ENCODE data around the gene PKN3. TPM values are rescaled to one million over a fixed set of nuclear protein-coding genes. Genes with fewer than 3 reads are reported as not detected.

Gene PKN3
- total and polyA plus RNA-seq, 9 of the 15 experiments (the other 6 are each of a cell fraction or from before 2014, with no cell fraction given): 0.82 to 49.2 (median 19.7) TPM

GRCh38 chr9:128689820-128690683 lies 12.3 kb upstream of the PKN3 start (continued):
- TF ChIP-seq ZNF518B (CRISPR knock-in tag; IDR thresholded peaks at IDR 0.05) (no peak), C11orf30 (IDR thresholded peaks at IDR 0.05; ENCODE audit: low read depth) (no peak), CBX1 (IDR thresholded peaks at IDR 0.05; ENCODE audit: low read depth) (0 out of 2 replicates have a peak, but pooled peaks have one; percentile 13), ETS1 (conservative IDR thresholded peaks at IDR 0.05; ENCODE audit: control insufficient read depth, low read depth, low read length) (peak; percentile 86; the same call in 1 of the 2 replicates), ARNT (IDR thresholded peaks at IDR 0.05) (0 out of 4 replicates have a peak, but pooled peaks of 1 of the 2 experiments have one; percentile 43), ZNF165 (CRISPR knock-in tag; IDR thresholded peaks at IDR 0.05; ENCODE audit: borderline replicate concordance) (no peak), POLR3G (IDR thresholded peaks at IDR 0.05; ENCODE audit: extremely low read depth, insufficient read length, insufficient replicate concordance) (no peak), HDAC1 (IDR thresholded peaks at IDR 0.05) (peak in 1 of 2 experiments; percentile 82; a peak in 2 of 4 replicates), TSC22D4 (tag; IDR thresholded peaks at IDR 0.05) (no peak), XRCC5 (IDR thresholded peaks at IDR 0.05; ENCODE audit: low read depth, low read length) (no peak), MIER1 (IDR thresholded peaks at IDR 0.05; ENCODE audit: low read depth) (no peak; the same call in 1 of the 2 replicates), CTCF (IDR thresholded peaks at IDR 0.05 in 2 of 3, conservative IDR thresholded peaks at IDR 0.05 in 1 of 3; ENCODE audit: insufficient read depth in 2 of 3, low read depth in 1 of 3, low read length in 3 of 3) (no peak)
- TF ChIP-seq, protein P1, sequence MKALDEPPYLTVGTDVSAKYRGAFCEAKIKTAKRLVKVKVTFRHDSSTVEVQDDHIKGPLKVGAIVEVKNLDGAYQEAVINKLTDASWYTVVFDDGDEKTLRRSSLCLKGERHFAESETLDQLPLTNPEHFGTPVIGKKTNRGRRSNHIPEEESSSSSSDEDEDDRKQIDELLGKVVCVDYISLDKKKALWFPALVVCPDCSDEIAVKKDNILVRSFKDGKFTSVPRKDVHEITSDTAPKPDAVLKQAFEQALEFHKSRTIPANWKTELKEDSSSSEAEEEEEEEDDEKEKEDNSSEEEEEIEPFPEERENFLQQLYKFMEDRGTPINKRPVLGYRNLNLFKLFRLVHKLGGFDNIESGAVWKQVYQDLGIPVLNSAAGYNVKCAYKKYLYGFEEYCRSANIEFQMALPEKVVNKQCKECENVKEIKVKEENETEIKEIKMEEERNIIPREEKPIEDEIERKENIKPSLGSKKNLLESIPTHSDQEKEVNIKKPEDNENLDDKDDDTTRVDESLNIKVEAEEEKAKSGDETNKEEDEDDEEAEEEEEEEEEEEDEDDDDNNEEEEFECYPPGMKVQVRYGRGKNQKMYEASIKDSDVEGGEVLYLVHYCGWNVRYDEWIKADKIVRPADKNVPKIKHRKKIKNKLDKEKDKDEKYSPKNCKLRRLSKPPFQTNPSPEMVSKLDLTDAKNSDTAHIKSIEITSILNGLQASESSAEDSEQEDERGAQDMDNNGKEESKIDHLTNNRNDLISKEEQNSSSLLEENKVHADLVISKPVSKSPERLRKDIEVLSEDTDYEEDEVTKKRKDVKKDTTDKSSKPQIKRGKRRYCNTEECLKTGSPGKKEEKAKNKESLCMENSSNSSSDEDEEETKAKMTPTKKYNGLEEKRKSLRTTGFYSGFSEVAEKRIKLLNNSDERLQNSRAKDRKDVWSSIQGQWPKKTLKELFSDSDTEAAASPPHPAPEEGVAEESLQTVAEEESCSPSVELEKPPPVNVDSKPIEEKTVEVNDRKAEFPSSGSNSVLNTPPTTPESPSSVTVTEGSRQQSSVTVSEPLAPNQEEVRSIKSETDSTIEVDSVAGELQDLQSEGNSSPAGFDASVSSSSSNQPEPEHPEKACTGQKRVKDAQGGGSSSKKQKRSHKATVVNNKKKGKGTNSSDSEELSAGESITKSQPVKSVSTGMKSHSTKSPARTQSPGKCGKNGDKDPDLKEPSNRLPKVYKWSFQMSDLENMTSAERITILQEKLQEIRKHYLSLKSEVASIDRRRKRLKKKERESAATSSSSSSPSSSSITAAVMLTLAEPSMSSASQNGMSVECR (CRISPR knock-in tag; IDR thresholded peaks at IDR 0.05): peak; percentile 50; the same call in 1 of the 2 replicates

Measured in K562 (cell line).